ENCODE results near the gene GID4. TPM values are rescaled to one million over a fixed set of nuclear protein-coding genes. Genes with fewer than 3 reads are reported as not detected.

Gene GID4
- total RNA-seq, 1 experiment from 2014 or later = 11.4 TPM

DNA sequence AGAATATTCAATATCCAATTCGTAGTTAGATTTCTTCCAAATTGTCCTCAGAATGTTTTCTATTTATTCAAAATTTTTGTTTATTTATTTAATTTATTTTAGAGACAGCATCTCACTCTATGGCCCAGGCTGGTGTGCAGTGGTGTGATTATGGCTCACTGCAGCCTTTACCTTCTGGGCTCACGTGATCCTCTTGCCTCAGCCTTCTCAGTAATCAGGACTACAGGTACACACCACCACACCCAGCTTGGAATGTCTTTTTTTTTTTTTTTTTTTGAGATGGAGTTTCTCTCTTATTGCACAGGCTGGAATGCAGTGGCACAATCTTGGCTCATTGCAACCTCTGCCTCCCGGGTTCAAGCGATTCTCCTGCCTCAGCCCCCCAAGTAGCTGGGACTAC is 45.0 kb downstream of the GID4 start:
- no peak overlapping the region for H3K4me2 ChIP-seq (ENCODE audit: insufficient read depth, insufficient read length, low read length)
- no peak overlapping the region for H4K8ac ChIP-seq (replicated peaks; ENCODE audit: insufficient read length, low read depth, low read length)
- H4K91ac ChIP-seq (ENCODE audit: insufficient read length, low read depth, low read length) = no peak overlapping the region
- H3K79me1 ChIP-seq (ENCODE audit: insufficient read depth, low read depth, low read length, poor library complexity, severe bottlenecking) = no peaks in the 10 kb centered on the region
- DNase-seq = no peak
- H3K23me2 ChIP-seq (ENCODE audit: insufficient read length, low read depth, low read length, poor library complexity, severe bottlenecking) = peaks cover 7% of the 10 kb centered on the region
- H2BK5ac ChIP-seq (ENCODE audit: insufficient read length, low read length) = no peak overlapping the region
- no peaks in the 10 kb centered on the region for H4K20me1 ChIP-seq (ENCODE audit: control insufficient read depth, insufficient read depth, insufficient read length)
- TF ChIP-seq CTCF (conservative IDR thresholded peaks at IDR 0.05) = no peak
- H3K36me3 Mint-ChIP-seq (ENCODE audit: insufficient read depth in 1 of 3, low read depth in 3 of 3) = peaks cover 0 to 2% (median 0%) of the 10 kb centered on the region in 3 experiments; a peak in 1 of 7 replicates
- no peak overlapping the region for H3K4ac ChIP-seq (ENCODE audit: low read depth, low read length)
- no peaks in the 10 kb centered on the region for H3K27me3 ChIP-seq (ENCODE audit: insufficient read depth, low read length)
- H2AK5ac ChIP-seq (ENCODE audit: insufficient read length, low read length) = no peak overlapping the region
- no peaks in the 10 kb centered on the region for H3K9me3 ChIP-seq (ENCODE audit: control insufficient read depth, low read depth, low read length)
- H2BK15ac ChIP-seq (ENCODE audit: low read depth, low read length) = no peak overlapping the region
- no peak overlapping the region for H2AFZ ChIP-seq (ENCODE audit: low read length)
- no peak overlapping the region for H3T11ph ChIP-seq (ENCODE audit: low read length)
- H3K18ac ChIP-seq (ENCODE audit: insufficient read length, low read depth, low read length) = no peak overlapping the region
- no peak overlapping the region for H3K56ac ChIP-seq (ENCODE audit: insufficient read length, low read depth, low read length)
- H3K27ac Mint-ChIP-seq = no peak overlapping the region
- no peaks in the 10 kb centered on the region for H3K9me3 Mint-ChIP-seq
- no peak overlapping the region for H3K14ac ChIP-seq (ENCODE audit: insufficient read depth, low read length)
- H3K27me3 Mint-ChIP-seq (ENCODE audit: low read depth) = peaks cover 2% of the 10 kb centered on the region
- no peak overlapping the region; a peak in 1 of 5 replicates for H3K4me3 Mint-ChIP-seq
- no peak overlapping the region for H3K23ac ChIP-seq (ENCODE audit: insufficient read length, low read depth, low read length)
- no peak overlapping the region for H2BK12ac ChIP-seq (ENCODE audit: insufficient read length, low read depth, low read length)
- no peaks in the 10 kb centered on the region for H3K4me1 ChIP-seq (ENCODE audit: insufficient read depth, low read length)
- H3K27ac ChIP-seq (ENCODE audit: insufficient read length, low read depth, low read length) = no peak overlapping the region
- H2BK120ac ChIP-seq (ENCODE audit: low read depth, low read length, poor library complexity, severe bottlenecking) = no peak overlapping the region
- no peak overlapping the region for H4K5ac ChIP-seq (ENCODE audit: insufficient read length, low read depth, low read length)
- H3K79me2 ChIP-seq (ENCODE audit: insufficient read depth, low read length) = no peaks in the 10 kb centered on the region
- H3K4me1 Mint-ChIP-seq = peaks cover 9 to 15% of the 10 kb centered on the region in 2 experiments
- no peak overlapping the region for H2BK20ac ChIP-seq (ENCODE audit: low read depth, low read length, poor library complexity, severe bottlenecking)
- WGBS (ENCODE audit: extremely low coverage, insufficient read length, low lambda C conversion rate) = no CpG with 5 or more reads among the region's 4 CpGs
- no peak overlapping the region for H3K9ac ChIP-seq (ENCODE audit: extremely low read depth, insufficient read length, low read length)
